CD4-positive, alpha-beta T cell (primary cell): ENCODE measurements around the gene ATG7. TPM values are rescaled to one million over a fixed set of nuclear protein-coding genes. Genes with fewer than 3 reads are reported as not detected.

Experiments
- ATAC-seq: fragments of 200-7000 bp; cut with Tn5 transposase; one replicate; pipeline ENCODE4 v1.10.0; 2022; ENCODE audit warnings: mild to moderate bottlenecking; ENCODE audit not compliant: poor library complexity
- CTCF ChIA-PET: fragments of 350-600 bp; sonication (Branson Sonifier 250); formaldehyde crosslinking; loops from one replicate; lab custom pipeline; 2021; ENCODE audit warnings: antibody characterized with exemption, inconsistent platforms; lab: Charles Lee
- POLR2A ChIA-PET: fragments of 350-600 bp; sonication (Branson Sonifier 250); formaldehyde crosslinking; loops from one replicate; lab custom pipeline; 2021; ENCODE audit warnings: antibody characterized with exemption, inconsistent platforms; lab: Charles Lee
- DNase-seq, 14 experiments: peaks; one replicate each; pipeline ENCODE4 v3.0.0-alpha.2; 2013 to 2020; ENCODE audit warnings: mixed read lengths in 2 of 14
- H3K27ac ChIP-seq, 2 donors: one replicate each; pipeline versions ENCODE4 v1.5.1 to v1.7.0; 2013; ENCODE audit warnings: low read length in 2 of 2, low read depth in 1 of 2, mild to moderate bottlenecking in 1 of 2
- H3K27me3 ChIP-seq, 2 experiments: 1 replicate in 1 of 2; 2 replicates in 1 of 2; pipeline versions ENCODE4 v1.6.1 to v1.7.0; 2013; ENCODE audit warnings: low read length in 2 of 2, control low read depth in 1 of 2, mild to moderate bottlenecking in 1 of 2, moderate library complexity in 1 of 2; ENCODE audit not compliant: insufficient read depth in 2 of 2, control insufficient read depth in 1 of 2
- H3K36me3 ChIP-seq: one replicate; pipeline ENCODE4 v1.6.1; 2013; ENCODE audit warnings: low read length, control low read depth; ENCODE audit not compliant: insufficient read depth
- H3K4me1 ChIP-seq: one replicate; pipeline ENCODE4 v1.6.1; 2013; ENCODE audit warnings: low read length, control low read depth; ENCODE audit not compliant: insufficient read depth
- H3K4me3 ChIP-seq: one replicate; pipeline ENCODE4 v1.5.1; 2013; ENCODE audit warnings: mild to moderate bottlenecking, low read length, moderate library complexity
- H3K9me3 ChIP-seq, 2 experiments: 1 replicate in 1 of 2; 2 replicates in 1 of 2; pipeline versions ENCODE4 v1.6.1 to v1.7.0; 2013; ENCODE audit warnings: low read length in 2 of 2, mild to moderate bottlenecking in 2 of 2, control low read depth in 1 of 2, moderate library complexity in 1 of 2; ENCODE audit not compliant: control insufficient read depth in 1 of 2, insufficient read depth in 1 of 2
- H3K27ac Mint-ChIP-seq: one replicate; pipeline ENCODE4 v1.8.0; 2020; ENCODE audit warnings: mixed read lengths
- H3K27me3 Mint-ChIP-seq: one replicate; pipeline ENCODE4 v1.8.0; 2021; ENCODE audit warnings: mixed read lengths
- H3K36me3 Mint-ChIP-seq: one replicate; pipeline ENCODE4 v1.8.0; 2021; ENCODE audit warnings: low read depth, mixed read lengths
- H3K4me1 Mint-ChIP-seq: one replicate; pipeline ENCODE4 v1.8.0; 2021; ENCODE audit warnings: low read depth, mixed read lengths
- H3K4me3 Mint-ChIP-seq: one replicate; pipeline ENCODE4 v1.8.0; 2020; ENCODE audit warnings: mild to moderate bottlenecking, mixed read lengths
- H3K9me3 Mint-ChIP-seq: one replicate; pipeline ENCODE4 v1.8.0; 2020; ENCODE audit warnings: mixed read lengths
- intact Hi-C, 2 experiments: fragments of 100-400 bp; cut with DNase I in 1 of 2; cut with micrococcal nuclease in 1 of 2; formaldehyde crosslinking; loops; one replicate each; pipeline versions ENCODE4 v1.15.1 to v1.9.0; 2023 to 2025; cut with DNase I, micrococcal nuclease
- total RNA-seq, 174 experiments: library from RNA in 2 of 174; stranded (reverse) in 2 of 174; gene quantifications; one replicate each; pipeline ENCODE4 v1.2.3 and lab custom pipeline; 2021 to 2026
- TF ChIP-seq, protein P1 (sequence below): fragments of 200-600 bp; IDR thresholded peaks from one replicate; pipeline ENCODE4 v1.8.0; 2022; ENCODE audit warnings: antibody characterized with exemption, mild to moderate bottlenecking

Gene ATG7
- total RNA-seq, 2 experiments from 2014 or later: 21.4 to 25.7 TPM

DNA sequence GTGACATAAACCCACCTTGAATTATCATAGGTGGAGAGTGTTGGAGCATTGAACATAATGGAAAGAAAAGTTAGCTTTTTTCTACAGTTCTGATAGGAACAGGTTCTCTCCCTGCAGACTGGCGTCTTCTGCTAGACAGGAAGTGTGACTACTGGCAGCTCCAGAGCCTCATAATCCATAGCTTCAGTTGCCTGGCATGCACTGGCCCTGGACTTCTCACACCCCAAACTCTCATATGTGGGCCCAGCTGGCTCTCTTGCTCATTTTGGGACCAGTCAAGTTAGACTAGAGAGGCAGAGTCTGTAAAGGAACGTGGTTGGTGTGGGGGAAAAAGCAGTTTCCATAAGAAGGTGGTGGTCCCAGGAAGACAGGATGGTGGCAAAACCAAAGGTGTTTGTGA is 191.4 kb downstream of the ATG7 start:
- Histone ChIP-seq H3K27ac (no peak overlapping the region), H3K36me3 (peaks cover 5% of the 10 kb centered on the region), H3K4me3 (no peak overlapping the region), H3K27me3 (no peaks in the 10 kb centered on the region), H3K4me1 (no peaks in the 10 kb centered on the region), H3K9me3 (no peaks in the 10 kb centered on the region)
- TF ChIP-seq, protein P1, sequence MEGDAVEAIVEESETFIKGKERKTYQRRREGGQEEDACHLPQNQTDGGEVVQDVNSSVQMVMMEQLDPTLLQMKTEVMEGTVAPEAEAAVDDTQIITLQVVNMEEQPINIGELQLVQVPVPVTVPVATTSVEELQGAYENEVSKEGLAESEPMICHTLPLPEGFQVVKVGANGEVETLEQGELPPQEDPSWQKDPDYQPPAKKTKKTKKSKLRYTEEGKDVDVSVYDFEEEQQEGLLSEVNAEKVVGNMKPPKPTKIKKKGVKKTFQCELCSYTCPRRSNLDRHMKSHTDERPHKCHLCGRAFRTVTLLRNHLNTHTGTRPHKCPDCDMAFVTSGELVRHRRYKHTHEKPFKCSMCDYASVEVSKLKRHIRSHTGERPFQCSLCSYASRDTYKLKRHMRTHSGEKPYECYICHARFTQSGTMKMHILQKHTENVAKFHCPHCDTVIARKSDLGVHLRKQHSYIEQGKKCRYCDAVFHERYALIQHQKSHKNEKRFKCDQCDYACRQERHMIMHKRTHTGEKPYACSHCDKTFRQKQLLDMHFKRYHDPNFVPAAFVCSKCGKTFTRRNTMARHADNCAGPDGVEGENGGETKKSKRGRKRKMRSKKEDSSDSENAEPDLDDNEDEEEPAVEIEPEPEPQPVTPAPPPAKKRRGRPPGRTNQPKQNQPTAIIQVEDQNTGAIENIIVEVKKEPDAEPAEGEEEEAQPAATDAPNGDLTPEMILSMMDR: no peak
- H3K4me1 Mint-ChIP-seq: no peaks in the 10 kb centered on the region
- ChIA-PET CTCF (no interaction called here), POLR2A (no interaction called here)
- H3K27ac Mint-ChIP-seq: no peak overlapping the region
- ATAC-seq: no peak
- peaks cover 26% of the 10 kb centered on the region for H3K36me3 Mint-ChIP-seq
- no peaks in the 10 kb centered on the region for H3K27me3 Mint-ChIP-seq
- H3K9me3 Mint-ChIP-seq: no peaks in the 10 kb centered on the region
- no peak overlapping the region for H3K4me3 Mint-ChIP-seq
- no peak for DNase-seq
- intact Hi-C loops: no loop called here

DNA sequence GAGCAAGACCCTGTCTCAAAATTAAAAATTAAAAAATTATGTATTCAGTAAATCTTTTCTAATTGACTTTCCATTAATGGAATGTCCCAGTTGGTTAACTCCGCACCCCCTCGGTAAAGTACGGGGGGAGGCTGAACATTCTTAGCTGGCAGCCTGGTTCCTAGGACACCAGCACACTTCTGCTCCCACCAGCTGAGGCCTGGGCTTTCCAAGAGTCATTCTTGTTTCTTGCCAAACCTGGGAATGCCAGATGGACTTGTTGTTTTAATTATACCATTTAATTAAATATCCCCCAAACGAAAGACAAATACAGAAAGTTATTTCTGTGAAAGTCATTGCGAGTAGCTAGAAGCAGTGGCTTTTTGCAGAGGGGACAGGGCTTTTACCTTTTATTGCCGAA is 192.2 kb downstream of the ATG7 start:
- Histone ChIP-seq H3K36me3 (peaks cover 7% of the 10 kb centered on the region), H3K27ac (no peak overlapping the region), H3K4me1 (no peaks in the 10 kb centered on the region), H3K4me3 (no peak overlapping the region), H3K9me3 (no peaks in the 10 kb centered on the region), H3K27me3 (no peaks in the 10 kb centered on the region)
- POLR2A ChIA-PET: no interaction called here
- no peak overlapping the region for H3K4me3 Mint-ChIP-seq
- no peaks in the 10 kb centered on the region for H3K4me1 Mint-ChIP-seq
- CTCF ChIA-PET: no interaction called here
- H3K27me3 Mint-ChIP-seq: no peaks in the 10 kb centered on the region
- H3K9me3 Mint-ChIP-seq: no peaks in the 10 kb centered on the region
- H3K36me3 Mint-ChIP-seq: peaks cover 32% of the 10 kb centered on the region
- H3K27ac Mint-ChIP-seq: no peak overlapping the region
- TF ChIP-seq, protein P1: no peak
- DNase-seq (no peak), ATAC-seq (no peak)
- intact Hi-C loops: no loop called here

DNA sequence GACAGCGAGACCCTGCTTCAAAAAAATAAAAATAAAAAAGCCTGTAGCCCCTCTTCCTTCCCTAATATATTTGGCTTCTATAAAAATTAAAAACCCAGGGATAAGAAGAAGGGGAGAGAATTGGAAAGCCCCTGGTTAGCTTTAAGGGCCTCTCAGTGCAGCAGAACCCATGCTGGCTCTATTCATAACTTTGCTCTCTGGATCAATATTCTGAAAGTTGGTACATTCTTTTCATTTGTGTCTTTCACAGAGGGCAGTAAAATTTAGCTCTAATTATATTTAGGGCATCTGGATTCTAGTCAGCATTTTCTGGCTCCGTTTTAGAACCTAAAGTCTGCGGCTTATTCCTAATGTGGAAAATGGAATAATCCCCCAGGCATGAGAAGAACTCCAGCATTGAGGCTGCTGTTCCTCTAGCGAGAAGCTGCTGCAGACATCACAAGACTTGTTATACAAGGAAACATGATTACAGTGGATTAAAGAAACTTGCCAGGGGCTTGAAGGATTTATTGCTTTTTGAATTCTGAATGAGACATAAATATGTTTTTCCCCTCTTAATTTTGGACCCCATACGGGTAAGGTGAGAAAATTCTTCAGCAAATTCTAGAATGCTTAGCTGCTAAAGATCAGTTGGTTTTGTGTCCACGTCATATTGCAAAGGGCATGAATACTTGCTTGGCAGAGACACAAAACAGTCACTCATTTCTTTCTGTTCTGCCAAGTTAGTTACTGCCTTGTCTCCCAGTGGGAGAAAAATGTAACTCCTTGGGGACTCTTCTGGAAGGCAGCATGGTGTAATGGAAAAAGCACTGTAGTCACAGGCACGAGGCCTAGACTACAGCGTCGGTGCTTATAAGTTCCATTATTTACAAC is 193.8 kb downstream of the ATG7 start:
- ChIA-PET POLR2A (no interaction called here), CTCF (no interaction called here)
- Histone ChIP-seq H3K4me3 (no peak overlapping the region), H3K4me1 (no peaks in the 10 kb centered on the region), H3K27ac (no peak overlapping the region), H3K36me3 (peaks cover 7% of the 10 kb centered on the region), H3K27me3 (no peaks in the 10 kb centered on the region), H3K9me3 (no peaks in the 10 kb centered on the region)
- no peaks in the 10 kb centered on the region for H3K9me3 Mint-ChIP-seq
- H3K4me3 Mint-ChIP-seq: no peak overlapping the region
- intact Hi-C loops: no loop called here
- no peak for ATAC-seq
- TF ChIP-seq, protein P1: no peak
- H3K27ac Mint-ChIP-seq: no peak overlapping the region
- no peaks in the 10 kb centered on the region for H3K4me1 Mint-ChIP-seq
- peaks cover 32% of the 10 kb centered on the region for H3K36me3 Mint-ChIP-seq
- DNase-seq: no peak
- no peaks in the 10 kb centered on the region for H3K27me3 Mint-ChIP-seq
